HG02763 (cell line): ENCODE measurements around the gene OSBPL9.
"Not testable (repeated sequence)": the region's sequence is repeated elsewhere in the genome, so short reads cannot be mapped to it uniquely, and the experiment has no call there.

Experiments
- ATAC-seq: cut with Tn5 transposase; IDR thresholded peaks from one replicate; pipeline ENCODE4 v1.9.1; 2021; ENCODE audit warnings: mild to moderate bottlenecking, moderate library complexity; ENCODE audit not compliant: unreplicated experiment

Gene OSBPL9

DNA sequence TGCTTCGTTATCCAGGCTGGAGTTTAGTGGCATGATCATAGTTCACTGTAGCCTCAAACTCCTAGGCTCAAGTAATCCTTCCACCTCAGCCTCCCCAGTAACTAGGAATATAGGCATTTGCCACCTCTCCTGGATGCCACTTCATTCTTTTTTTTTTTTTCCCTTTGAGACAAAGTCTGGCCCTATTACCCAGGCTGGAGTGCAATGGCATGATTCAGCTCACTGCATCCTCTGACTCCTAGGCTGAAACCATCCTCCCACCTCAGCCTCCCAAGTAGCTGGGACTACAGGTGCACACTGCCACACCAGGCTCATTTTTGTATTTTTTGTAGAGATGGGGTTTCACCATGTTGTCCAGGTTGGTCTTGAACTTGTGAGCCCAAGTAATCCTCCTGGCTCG, 19.3 kb downstream of the OSBPL9 start:
- ATAC-seq: no peak

DNA sequence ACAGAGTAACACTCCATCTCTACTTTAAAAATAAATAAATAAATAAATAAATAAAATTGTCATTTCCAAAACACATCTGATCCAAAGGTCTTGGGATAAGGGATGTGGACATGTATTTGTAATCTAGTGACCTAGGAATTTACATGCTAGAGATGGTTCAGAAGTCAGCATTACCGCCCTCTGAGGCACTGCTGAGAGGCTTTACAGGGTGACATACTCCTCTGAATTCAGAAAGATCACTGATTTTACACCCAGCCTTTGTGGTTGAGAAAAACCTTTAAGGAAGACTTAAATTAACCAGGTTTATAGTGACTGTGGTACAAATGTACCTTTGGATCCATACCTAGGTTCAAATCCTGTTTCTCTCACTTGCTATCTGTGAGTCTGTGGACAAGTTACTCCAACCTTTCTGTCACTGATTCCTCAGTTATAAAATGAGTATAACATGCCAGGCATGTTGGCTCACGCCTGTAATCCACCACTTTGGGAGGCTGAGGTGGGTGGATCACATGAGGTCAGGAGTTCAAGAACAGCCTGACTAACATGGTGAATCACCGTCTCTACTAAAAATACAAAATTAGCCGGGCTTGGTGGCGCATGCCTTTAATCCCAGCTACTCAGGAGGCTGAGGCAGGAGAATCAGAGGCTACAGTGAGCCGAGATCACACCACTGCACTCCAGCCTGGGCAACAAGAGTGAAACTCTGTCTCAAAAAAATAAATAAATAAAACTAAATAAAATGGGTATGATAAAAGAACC, 20.1 kb downstream of the OSBPL9 start:
- ATAC-seq: no peak

DNA sequence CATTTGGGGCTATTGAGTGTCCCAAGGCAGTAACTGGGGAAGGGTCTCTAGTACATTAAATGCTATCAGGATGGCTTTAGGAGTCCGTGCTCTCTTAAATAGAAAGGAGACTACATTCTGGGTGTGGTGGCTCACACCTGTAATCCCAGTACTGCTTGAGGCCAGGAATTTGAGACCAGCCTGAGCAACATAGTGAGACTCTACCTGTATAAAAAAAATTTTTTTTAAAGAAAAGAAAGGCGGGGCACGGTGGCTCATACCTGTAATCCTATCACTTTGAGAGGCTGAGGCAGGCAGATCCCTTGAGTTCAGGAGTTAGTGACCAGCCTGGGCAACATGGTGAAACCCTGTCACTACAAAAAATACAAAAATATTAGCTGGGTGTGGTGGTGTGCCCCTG, 21.5 kb downstream of the OSBPL9 start:
- ATAC-seq: no peak

DNA sequence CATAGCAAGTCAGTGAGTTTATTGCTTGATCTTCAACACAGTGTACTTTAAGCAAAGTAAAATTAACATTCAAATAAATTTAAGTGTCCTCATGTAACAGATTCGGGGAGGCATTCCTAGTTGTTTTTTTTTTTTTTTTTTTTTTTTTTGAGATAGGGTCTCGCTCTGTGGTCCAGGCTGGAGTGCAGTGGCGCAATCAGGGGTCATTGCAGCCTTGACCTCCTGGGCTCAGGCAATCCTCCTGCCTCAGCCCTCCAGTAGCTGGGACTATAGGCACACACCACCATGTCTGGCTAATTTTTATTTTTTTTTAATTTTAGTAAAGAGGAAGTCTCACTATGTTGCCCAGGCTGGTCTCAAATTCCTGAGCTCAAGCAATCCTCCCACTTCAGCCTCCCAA, 22.8 kb downstream of the OSBPL9 start:
- no peak for ATAC-seq

DNA sequence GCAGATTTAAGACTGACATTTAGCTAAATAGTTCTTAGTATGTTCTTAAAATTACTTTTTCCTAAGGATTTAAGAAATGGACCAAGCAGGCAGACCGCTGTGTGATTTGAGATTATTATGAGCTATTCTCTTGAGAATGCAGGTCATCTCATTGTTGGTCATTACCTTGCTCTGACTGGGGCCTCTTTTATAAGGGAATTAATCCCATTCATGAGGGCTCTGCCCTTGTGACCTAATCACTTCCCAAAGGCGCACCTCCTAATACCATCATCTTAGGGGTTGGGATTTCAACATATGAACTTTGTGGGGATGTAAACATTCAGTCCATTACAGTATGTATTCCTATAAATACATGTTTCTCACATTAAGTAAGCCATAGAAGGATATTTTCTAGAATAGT, 24.2 kb downstream of the OSBPL9 start:
- ATAC-seq: no peak

DNA sequence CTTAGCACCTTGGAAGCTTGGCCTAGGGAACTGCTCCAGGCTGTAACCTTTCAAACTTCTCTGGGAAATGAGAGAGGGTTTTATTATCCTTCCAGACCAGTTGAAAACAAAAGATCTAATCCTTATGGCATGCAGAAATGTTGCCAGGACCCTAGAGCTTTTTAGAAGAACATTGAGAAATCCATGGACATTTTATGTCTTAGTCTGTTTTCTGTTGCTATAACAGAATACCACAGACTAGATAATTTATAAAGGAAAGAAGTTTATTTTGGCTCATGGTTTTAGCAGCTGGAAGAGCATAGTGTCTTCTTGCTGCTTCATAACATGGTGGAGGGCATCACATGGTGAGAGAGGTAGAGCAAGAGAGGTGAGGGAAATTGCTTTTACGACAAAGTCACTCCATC, 25.8 kb downstream of the OSBPL9 start:
- ATAC-seq: no peak

DNA sequence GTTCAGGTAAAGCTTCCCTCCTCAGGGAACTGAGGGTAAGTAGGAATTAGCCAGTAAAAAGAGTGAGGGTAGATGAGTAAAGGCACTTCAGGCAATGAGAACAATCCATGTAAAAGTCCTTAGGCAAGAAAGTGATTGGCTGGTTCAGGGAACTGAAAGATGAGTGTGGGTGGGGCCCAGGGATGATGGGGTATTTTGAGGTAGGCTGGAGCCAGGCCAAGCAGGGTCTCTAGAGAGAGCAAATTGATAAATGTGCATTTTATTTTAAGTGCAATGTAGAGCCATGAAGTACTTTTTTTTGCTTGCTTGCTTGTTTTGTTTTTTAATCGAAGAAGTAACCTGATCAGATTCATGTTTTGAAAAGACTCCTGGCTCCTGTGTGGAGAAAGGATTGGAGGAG, 26.5 kb downstream of the OSBPL9 start:
- no peak for ATAC-seq

DNA sequence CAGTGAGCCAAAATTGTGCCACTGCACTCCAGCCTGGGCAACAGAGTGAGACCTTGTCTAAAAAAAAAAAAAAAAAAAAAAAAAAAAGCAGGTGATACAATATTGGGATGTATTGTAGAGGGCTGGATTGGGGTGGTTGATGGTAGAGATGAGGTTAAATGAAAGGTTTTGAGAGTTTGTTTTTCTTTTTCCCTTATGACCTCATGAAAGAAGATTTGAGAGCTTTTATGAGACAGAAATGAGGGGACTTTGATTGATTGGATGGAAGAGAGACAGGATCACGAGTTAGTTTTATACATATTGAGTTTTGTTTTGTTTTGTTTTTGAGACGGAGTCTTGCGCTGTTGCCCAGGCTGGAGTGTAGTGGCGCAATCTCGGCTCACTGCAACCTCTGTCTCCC, 27.1 kb downstream of the OSBPL9 start:
- no peak for ATAC-seq

DNA sequence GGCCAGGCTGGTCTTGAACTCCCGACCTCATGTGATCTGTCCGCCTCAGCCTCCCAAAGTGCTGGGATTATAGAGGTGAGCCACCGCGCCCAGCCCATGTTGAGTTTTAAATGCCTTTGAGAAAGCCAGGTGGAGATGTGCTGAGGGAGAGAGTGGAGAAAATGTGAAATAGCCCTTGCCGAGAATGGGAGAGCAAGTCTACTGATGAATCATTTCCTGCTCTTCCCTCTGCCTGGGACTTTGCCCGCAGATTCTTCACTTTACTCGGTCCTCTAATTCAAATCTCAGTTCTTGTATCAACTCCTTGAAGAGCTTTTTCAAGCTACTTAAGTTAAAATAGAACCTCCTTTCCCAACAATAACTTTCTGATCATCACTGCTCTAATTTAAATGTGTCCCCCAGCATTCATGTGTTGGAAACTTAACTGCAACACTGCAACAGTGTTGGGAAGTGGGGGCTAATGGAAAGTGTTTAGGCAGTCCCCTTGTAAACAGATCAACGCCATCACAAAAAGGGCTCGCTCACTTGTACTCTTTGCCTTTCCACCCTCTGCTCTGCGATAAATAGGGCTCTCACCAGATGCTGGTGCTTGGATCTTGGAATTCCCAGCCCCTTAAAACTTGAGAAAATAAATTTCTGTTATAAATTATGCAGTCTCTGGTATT, 27.8 kb downstream of the OSBPL9 start:
- ATAC-seq: no peak

DNA sequence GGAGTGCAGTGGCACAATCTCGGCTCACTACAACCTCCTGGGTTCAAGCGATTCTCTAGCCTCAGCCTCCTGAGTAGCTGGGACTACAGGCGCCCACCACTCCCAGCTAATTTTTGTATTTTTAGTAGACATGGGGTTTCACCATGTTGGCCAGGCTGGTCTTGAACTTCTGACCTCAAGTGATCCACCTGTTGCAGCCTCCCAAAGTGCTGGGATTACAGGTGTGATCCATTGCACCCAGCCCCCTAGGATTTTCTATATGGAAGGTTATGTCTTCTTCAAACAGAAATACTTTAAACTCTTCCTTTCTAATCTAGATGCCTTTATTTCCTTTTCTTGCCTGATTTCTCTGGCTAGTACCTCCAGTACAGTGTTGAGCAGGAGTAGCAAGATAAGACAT, 29.7 kb downstream of the OSBPL9 start:
- not testable (repeated sequence) for ATAC-seq

DNA sequence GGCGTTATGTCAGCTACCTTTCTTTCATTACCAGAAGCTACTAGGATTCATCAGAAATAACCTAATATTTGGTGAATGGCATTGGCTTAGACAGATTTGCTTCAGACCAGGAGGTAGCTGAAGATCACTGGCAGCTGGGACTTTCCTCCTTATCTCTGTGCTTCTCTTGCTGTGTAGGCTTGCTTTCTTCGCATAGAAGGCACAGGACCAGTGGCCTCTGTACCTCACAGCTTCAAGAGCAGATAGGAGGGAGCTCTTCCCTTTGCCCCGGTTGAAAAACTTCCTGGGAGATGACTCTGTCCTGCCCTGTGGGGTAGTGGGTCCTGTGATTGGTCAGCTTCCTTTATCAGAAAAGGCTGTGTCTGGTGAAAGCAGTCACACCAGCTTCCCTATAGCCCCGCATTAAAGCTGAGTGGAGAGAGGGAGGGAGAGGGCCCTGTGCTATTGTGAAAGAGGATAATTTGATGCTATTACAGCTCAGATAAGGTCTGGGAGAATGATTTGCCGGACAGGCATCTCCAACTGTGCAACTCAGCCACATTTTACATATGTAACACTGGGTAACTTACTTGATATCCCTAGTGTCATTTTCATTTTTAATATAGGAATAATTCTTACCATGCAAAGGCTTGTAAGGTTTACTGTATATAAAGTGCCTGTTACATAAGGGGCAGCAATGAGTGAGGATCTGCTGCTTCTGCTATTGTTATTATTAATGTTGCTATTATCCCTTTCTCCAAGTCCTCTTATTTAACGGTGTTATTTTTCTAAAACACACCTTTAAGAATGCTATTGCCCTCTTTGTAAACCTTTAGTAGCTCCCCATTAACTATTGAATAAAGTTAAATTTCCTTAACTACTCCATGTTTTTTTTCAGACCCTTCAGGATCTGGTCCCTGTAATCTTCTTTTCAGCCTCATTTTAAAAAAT, 31.6 kb downstream of the OSBPL9 start:
- ATAC-seq: no peak

DNA sequence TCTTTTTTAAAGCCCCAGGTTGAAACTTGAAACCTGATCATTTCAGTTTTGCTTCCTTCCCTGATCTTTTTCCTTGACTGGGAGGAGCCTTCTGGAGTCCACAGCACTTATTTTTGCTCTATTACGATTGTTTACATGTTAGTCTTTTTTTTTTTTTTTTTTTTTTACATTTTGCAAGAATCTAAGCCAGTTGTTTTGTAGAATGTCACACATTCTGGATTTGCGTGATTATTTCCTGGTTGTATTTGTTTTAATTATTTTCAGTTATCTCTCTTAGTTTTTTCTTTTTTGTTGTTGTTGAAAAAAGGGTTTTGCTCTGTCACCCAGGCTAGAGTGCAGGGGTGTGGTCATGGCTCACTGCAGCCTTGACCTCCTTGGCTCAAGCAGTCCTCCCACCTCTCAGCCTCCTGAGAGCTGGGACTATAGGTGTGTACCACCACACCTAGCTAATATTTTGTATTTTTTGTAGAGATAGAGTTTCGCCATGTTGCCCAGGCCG, 32.8 kb downstream of the OSBPL9 start:
- ATAC-seq: no peak

DNA sequence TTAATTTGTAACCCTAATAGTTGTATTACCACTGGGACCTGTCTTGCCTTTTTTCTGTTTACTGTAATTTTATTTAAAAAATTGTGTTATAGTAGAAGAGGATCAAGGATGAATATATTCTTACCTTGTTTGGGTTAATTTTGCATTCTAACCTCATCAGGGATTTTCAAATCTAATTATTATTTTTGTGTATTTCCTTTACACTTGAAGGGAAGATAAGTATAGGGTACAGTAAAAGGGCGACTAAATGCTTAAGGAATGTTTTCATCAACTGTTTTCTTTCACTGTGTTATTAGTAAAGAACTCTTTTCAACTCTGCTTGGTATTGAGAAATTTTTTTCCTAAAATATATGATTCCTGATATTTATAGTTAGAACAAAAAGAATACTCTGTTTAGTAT, 33.3 kb downstream of the OSBPL9 start:
- no peak for ATAC-seq

DNA sequence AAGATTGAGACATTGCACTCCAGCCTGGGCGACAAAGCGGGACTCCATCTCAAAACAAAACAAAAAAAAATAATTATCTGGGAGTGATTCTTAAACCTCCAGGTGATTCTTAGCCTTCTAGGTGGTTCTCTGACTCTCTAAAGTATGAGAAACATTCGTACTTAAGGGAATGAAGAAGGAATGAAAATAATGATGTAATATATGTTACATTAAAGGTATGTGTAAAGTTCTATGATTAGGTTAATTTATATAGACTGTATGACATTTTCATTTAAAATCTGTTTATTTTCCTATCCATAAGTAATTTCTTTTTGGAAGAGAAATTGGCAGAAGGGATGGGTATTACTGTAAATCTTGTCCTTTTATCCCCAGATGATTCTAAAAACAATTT, 34.7 kb downstream of the OSBPL9 start:
- ATAC-seq: no peak

DNA sequence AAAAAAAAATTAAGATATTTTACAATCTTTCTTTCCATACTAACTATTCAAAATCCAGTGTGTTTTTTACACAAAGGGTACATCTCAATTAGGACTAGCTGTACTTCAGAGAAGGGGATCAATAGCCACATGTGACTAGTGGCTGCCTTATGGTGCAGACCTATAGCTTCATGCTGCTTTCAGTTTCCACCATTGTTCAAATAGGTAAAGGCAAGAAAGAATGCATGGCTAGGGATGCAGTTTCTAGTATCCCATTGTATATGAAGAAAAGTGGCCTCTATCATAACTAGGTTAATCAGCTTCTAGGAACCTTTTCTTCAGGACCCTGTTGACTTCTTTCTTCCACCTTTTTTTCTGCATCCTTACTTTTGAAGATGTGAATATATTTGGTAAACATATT, 35.7 kb downstream of the OSBPL9 start:
- ATAC-seq: no peak

DNA sequence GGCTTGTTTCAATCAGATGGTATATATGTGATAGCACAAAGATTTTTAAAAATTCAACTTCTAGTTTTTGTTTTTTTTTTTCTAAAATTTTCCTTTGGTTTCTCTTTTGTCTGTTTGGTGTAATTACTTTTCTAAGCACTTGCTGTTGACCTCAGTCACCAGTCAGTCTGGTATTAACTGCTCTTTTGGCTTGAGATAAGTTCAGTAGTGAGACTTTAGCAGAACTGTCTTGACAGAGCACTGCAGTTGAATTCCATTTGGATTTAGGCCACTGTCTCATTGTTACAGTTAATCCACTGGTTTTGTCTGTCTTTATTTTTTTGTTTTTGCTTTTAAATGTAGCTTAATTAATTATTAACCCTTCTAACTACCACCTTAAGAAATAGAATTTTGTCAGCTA, 36.2 kb downstream of the OSBPL9 start:
- ATAC-seq: no peak

DNA sequence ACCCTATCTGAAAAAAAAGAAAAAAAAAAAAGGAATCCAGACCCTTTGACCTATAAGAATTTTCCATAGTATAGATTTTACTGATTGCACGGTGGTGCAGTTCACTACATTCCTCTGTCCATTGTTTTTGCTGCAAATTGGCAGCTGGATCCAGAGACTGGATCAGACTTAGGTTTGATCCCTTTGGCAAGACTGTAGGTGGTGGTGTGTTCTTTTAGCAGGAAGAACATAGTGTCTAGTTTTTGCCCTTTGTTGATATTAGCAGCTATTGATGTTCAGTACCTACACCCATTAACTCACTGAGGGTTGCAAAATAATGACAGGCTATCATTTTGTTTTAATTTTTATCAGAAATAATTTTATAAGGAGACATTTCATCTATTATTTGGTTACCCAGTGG, 37.1 kb downstream of the OSBPL9 start:
- no peak for ATAC-seq

DNA sequence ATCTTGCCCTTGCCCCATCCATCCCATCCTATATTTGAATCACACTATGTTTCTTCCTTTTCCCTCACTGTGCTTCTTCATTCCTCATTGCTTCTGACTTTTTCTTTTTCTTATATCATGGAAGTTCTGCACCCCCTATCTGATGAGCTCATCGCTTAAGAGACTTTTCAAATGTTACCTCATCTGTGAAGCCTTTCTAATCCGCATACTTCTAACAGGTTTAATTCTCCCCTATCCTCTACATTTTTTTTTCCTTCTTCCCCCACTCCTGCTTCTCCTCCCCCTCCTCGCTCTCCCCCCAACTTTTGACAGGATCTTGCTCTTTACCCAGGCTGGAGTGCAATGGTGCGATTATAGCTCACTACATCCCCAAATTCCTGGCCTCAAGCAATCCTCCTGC, 39.5 kb downstream of the OSBPL9 start:
- no peak for ATAC-seq

DNA sequence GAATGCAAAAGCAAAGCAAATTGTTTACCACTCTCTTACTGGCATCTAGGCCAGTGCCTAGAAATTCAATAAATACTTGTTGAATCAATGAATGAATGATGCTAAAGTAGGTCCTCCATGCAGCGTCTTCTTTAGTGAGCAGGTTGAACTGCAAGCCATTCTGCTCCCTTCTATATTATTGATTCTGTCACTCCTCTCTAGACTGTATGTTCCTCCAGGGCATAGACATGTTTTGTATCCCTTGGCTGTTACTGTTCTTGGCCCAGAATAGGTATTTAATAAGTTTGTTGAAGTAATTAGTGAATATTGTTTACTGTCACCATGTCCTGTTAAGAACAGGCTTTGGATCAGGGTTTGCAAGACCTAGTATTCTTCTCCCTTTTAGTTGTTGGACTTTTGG, 43.7 kb downstream of the OSBPL9 start:
- no peak for ATAC-seq

DNA sequence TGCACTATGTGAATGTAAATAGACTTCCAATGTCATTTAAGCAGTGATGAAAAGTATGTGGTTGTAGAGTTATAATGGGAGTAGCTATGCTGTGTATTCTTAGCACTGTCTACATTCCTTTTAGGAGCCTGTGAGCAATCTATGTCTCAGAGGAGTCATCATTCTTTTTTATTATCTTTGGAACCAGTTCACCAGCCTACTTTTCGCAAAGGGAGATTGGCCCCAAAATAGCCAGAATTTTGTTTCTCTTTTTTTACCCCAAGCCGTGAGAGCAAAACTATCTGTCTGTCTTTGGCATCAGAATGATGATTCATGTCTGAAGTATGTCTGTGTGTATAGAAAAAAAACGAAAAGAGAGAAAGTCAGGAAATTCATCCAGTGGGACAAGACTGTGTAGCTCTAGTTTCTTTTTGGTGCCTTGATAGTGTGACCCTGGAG, 44.2 kb downstream of the OSBPL9 start:
- ATAC-seq: no peak

DNA sequence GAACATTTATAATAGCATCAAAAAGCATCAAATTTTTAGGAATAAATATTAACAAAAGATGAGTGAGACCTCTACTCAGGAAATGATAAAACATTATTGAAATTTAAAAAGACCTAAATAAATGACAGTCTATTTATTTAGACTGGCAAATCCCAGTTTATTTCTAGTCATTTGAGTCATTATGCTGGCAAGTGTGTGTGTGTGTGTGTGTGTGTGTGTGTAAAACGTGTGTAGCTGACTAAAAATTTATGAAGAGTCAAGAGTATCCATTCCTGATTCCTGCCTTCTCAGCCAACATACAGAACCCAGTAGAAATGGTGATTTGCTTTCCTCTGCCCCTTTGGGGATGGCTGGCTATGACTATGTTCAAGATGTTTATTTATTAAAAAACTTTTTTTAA, 46.2 kb downstream of the OSBPL9 start:
- no peak for ATAC-seq
